IPS-18c (cell line): ENCODE data around the gene ABCC11.

ENCODE experiments used
- H3K4me3 ChIP-seq: 2 replicates; pipeline ENCODE4 v1.7.0; 2013; ENCODE audit warnings: low read depth, mild to moderate bottlenecking, low read length, moderate library complexity; ENCODE audit not compliant: insufficient read depth
- H3K9me3 ChIP-seq: one replicate; pipeline ENCODE4 v1.6.1; 2013; ENCODE audit warnings: mild to moderate bottlenecking, low read length, moderate library complexity; ENCODE audit not compliant: control insufficient read depth, insufficient read depth

Gene ABCC11

DNA sequence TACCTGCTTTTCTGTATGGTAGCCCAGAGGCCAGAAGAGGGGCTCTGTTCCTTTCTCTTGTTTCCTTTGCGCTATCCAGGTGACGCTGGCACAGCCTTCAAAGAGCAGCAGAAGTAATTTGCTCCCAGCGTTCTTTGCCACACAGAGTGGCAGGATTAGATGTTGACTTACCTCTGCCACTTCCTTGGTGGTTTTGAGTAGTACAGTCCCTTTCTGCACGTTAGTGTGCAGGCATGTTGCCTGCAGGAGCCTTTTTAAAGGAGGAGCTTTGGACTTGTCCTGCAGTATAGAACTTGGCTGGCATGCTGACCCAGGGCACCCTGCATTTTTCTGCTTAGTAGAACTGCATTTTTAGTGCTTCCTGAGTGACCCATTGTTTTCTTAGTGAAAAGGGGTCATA, at the start of gene ABCC11:
ABCC11 (minus strand) TSS at position 229 of the 400 bp plus-strand sequence. CDS start 15,618 bp downstream, outside the sequence.
- Histone ChIP-seq H3K9me3 (no peaks in the 10 kb centered on the region), H3K4me3 (no peak within 1 kb of the TSS)

GRCh38 chr16:48295488-48296281, 48.3 kb upstream of the ABCC11 start:
- no peak overlapping the region for H3K4me3 ChIP-seq
- no peaks in the 10 kb centered on the region for H3K9me3 ChIP-seq

DNA sequence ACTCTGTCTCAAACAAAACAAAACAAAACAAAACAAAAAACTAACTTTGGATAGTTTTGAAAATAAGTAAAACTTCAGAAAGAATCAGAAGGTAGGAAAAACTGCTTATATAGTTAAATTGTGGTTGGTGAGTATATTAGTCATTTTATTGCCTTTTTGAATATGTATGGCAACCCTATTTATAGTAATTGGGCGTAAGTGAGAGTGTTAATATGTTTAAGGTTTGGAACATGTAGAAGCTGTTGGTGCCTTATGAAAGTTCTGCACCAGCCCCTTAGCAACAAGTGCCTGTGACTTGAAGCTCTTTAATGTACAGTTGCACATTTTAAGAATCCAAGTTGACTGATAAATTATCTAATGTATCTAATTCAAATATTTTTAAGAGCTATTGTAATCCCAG, 47.4 kb upstream of the ABCC11 start:
- H3K4me3 ChIP-seq, result no peak overlapping the region

DNA sequence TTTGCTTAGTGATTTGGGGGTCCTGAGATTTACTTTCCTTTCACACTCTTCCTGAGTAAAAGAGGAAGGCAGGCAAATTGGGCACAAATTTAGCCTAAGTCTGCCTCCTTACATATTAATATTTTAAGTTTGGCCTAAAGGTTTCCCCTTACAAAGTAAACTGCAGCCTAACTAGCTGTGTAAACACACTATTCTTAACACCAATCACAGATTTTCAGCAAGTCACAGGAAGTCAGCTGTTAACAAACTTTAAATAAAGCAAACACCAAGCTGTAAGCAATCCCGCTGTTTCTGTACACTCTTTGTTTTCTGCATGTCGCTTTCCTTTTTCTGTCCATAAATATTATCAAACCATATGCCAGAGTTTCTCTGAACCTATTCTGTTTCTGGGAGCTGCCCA, 45.1 kb upstream of the ABCC11 start:
- Histone ChIP-seq H3K9me3 (no peaks in the 10 kb centered on the region), H3K4me3 (no peak overlapping the region)

More for the DNA sequence above, 47.4 kb upstream of the ABCC11 start:
- no peaks in the 10 kb centered on the region for H3K9me3 ChIP-seq

- H3K9me3 ChIP-seq, result peaks cover 3% of the 10 kb centered on the region
Observed at GRCh38 chr16:48291754-48292153, 44.4 kb upstream of the ABCC11 start.

GRCh38 chr16:48291303-48291702, 44.0 kb upstream of the ABCC11 start:
- no peak overlapping the region for H3K4me3 ChIP-seq
- peaks cover 7% of the 10 kb centered on the region for H3K9me3 ChIP-seq

More at GRCh38 chr16:48291754-48292153, 44.4 kb upstream of the ABCC11 start:
- no peak overlapping the region for H3K4me3 ChIP-seq

DNA sequence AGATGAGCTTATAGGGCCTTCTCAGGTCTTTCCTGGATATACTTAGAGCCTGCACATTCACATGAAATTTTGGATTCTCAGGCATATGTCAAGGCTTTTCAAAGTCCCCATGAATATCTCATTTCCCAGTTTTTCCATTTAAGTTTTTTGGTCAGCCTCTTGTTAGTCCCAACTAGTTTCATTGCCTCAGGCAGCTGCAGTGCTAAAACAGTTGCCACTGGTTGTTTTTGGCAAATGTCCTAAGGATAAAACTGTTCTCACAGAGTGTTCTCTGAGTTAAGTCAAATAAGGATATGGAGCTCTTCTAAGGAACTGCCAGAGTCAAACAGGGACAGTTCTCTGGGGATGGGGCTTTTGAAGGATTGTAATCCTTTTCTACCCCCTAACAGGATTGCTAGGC, 39.9 kb upstream of the ABCC11 start:
- H3K9me3 ChIP-seq, result peaks cover 9% of the 10 kb centered on the region
- no peak overlapping the region; the same call in 1 of the 2 replicates for H3K4me3 ChIP-seq

DNA sequence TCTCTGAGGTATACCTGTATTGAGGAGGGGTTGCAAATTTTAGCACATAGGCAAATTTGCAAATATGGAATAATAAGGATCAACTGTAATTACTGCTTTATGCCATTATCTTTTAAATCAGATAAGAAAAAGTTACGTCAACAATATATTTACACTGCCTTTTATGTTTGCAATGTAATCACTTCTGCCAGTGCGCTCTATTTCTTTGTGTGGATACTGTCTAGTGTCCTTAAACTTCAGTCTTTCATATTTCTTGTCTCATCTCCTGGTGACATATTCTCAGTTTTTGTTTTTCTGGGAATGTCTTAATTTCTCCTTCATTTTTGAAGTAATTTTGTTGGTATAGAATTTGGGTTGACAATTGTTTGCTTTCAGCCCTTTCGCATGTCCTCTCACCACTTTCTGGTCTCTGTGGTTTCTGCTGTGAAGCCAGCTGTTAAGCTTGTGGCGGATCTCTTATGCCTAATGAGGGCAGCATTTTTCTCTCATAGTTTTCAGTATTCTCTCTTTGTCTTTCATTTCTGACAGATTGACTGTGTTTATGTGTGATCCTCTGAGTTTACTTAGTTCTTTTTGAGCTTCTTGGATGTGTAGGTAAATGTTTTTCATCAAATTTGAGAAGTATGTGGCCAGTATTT, 37.6 kb upstream of the ABCC11 start:
- H3K4me3 ChIP-seq, result no peak overlapping the region
- H3K9me3 ChIP-seq, result peaks cover 9% of the 10 kb centered on the region

DNA sequence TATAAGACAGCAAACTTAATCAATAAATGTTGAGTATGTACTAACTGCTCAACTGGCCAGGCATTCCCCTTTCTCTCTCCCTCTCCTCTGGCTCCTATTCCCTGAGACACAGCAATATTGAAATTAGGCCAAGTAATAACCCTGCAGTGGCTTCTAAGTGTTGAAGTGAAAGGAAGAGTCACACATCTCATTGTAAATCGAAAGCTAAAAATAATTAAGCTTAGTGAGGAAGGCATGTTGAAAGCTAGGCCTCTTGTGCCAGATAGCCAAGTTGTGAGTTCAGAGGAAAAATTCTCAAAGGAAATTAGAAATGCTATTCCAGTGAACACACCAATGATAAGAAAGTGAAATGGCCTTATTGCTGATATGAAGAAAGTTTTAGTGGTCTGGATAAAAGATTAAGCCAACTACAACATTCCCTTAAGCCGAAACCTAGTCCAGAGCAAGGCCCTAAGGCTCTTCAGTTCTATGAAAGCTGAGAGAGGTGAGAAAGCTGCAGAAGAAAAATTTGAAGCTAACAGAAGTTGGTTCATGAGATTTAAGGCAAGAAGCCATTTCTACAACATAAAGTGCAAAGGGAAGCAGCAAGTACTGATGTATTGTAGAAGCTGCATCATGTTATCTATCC, 35.4 kb upstream of the ABCC11 start:
- H3K4me3 ChIP-seq, result no peak overlapping the region

GRCh38 chr16:48280546-48280945, 33.2 kb upstream of the ABCC11 start:
- no peak overlapping the region for H3K4me3 ChIP-seq

More for the DNA sequence above, 35.4 kb upstream of the ABCC11 start:
- peaks cover 9% of the 10 kb centered on the region for H3K9me3 ChIP-seq

DNA sequence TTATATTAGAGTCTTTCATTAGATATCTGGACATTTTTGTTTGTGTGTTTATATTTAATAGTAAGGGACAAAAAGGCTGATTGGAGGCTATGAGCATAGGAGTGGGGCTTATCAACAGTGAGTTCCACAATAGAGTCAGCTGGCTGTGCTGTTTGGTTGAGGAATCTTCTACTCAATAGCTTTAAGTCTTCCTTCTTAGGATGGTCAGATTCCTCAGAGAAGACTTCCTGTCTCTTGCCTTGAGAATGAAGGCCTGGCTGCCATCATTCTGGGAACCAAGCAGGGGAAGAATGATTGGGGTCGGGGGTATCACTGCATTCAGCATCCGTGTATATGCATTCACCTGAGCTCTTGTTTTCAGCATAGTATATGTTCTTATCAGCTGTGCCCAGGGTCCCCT, 31.9 kb upstream of the ABCC11 start:
- Histone ChIP-seq H3K9me3 (no peaks in the 10 kb centered on the region), H3K4me3 (no peak overlapping the region)

More at GRCh38 chr16:48280546-48280945, 33.2 kb upstream of the ABCC11 start:
- H3K9me3 ChIP-seq, result no peaks in the 10 kb centered on the region

DNA sequence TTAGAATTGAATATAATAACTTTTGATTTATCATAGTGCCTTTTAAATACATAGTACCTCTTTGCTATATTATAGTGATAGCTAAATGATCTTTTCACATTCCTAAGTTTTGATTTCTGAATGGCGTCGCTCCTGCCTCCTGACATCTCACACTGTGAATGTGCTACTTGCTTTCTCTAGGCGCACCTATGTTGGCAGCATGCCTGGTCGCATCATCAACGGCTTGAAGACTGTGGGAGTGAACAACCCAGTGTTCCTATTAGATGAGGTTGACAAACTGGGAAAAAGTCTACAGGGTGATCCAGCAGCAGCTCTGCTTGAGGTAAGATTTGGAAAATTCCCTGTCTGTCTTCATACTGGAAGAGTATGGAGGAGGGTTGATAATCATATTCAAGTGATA, 29.8 kb upstream of the ABCC11 start:
- no peaks in the 10 kb centered on the region for H3K9me3 ChIP-seq
- no peak overlapping the region for H3K4me3 ChIP-seq

GRCh38 chr16:48276102-48276501, 28.8 kb upstream of the ABCC11 start:
- Histone ChIP-seq H3K4me3 (no peak overlapping the region), H3K9me3 (no peaks in the 10 kb centered on the region)

DNA sequence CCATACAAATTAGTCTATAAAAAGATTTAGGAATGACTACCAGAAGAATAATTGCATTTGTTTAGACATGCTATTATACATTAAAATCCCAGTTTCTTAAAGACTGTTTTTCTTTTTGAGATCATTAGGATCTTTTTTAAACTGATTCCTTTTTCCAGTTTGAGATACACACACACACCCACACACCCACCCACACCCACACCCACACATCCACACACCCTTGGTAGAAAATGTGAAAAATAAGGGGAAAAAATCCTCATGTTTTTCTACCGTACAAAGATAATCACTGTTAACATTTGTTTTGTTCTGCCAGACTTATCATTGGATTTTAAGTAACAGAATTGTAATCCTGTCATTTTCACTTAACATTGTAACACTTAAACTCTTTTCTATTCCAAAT, 27.1 kb upstream of the ABCC11 start:
- H3K9me3 ChIP-seq, result no peaks in the 10 kb centered on the region
- no peak overlapping the region for H3K4me3 ChIP-seq

DNA sequence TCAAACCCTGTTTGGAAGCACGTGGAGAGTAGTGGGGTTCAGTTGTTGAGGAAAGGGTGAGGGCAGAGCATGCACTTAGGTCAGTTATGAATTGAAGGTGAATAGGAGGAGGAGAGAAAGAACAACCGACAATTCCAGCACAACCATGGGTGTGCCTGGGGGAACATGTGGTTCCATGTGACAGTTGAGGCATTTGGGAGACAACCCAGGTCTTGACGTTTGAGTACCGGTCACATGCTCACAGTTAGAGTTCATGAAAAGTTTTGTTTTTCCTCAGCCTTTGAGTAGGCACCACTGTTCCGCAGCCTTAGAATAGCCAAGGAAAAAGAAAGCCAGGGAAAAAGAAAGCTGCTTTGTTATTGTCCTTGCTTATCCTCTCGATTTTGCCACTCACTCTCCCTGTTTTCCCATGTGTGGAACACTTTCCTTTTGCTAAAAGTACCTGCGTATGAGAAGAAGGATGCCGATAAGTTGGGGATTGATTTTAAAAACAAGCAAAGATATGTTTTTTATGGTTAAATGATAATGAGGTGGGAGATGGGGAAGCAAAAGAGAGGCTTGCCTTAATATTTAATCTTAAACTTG, 25.6 kb upstream of the ABCC11 start:
- no peak overlapping the region for H3K4me3 ChIP-seq
- no peaks in the 10 kb centered on the region for H3K9me3 ChIP-seq

- Histone ChIP-seq H3K4me3 (no peak overlapping the region), H3K9me3 (no peaks in the 10 kb centered on the region)
Observed at GRCh38 chr16:48271728-48272127, 24.4 kb upstream of the ABCC11 start.

DNA sequence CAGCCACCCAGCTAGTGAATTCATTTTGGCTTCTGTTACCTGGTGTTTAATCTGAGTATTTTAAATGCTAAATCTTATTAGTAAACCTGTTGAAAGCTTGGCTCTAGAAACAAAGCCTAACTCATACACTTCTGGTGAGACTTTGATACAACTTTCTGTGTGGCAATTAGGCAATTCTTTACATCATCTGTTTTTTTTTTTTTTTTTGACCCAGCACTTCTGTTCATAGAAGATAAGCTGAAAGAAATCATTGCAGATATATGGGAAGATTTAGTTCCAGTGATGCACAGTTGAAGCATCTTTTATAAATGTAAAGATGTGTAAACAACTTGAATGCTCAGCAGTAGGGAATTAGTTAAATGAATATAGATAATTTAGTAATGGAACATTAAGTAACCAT, 21.7 kb upstream of the ABCC11 start:
- no peak overlapping the region for H3K4me3 ChIP-seq
- no peaks in the 10 kb centered on the region for H3K9me3 ChIP-seq

DNA sequence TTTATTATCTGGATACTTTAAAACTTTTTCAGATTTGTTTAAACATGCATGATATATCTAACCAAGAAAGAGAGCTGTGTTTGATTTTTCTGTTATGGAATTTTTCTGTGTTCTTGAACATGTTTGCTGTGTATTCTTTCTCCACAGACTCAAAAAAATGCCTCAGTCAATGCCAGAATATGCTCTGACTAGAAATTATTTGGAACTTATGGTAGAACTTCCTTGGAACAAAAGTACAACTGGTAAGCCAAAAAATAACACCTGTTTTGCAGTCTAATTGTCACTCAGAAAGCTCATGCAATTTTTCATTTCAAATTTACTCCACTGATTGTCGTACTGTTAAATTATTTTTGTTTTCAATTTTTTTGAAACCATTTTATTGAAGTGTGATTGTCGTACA, 15.3 kb upstream of the ABCC11 start:
- Histone ChIP-seq H3K4me3 (no peak overlapping the region), H3K9me3 (no peaks in the 10 kb centered on the region)
